K562 (cell line): ENCODE data around the gene VRK3. TPM values are rescaled to one million over a fixed set of nuclear protein-coding genes. Genes with fewer than 3 reads are reported as not detected.

Source experiments
- BMI1 ChIP-seq: fragments of 150-350 bp; IDR thresholded peaks from 2 replicates; pipeline ENCODE4 v1.6.1; 2014; ENCODE audit warnings: low read length
- CHD1 ChIP-seq: fragments of 200-600 bp; sonication (generic); IDR thresholded peaks from one replicate; pipeline ENCODE4 v1.6.1; 2012; ENCODE audit warnings: mild to moderate bottlenecking, moderate library complexity, low read length, inconsistent platforms
- ESRRA ChIP-seq: fragments of 450-650 bp; IDR thresholded peaks from 2 replicates; pipeline ENCODE4 v1.6.1; 2014; ENCODE audit warnings: low read depth, mild to moderate bottlenecking, moderate library complexity, borderline replicate concordance
- MGA ChIP-seq: fragments of 450-650 bp; IDR thresholded peaks from 2 replicates; pipeline ENCODE4 v1.6.1; 2016; ENCODE audit warnings: mild to moderate bottlenecking, moderate library complexity
- NFIC ChIP-seq: fragments of 450-650 bp; IDR thresholded peaks from 2 replicates; pipeline ENCODE4 v1.6.1; 2017; ENCODE audit warnings: mild to moderate bottlenecking, inconsistent platforms
- PCBP1 ChIP-seq: fragments of 200-400 bp; formaldehyde crosslinking; IDR thresholded peaks from 2 replicates; pipeline ENCODE4 v1.6.1; 2018; ENCODE audit warnings: mild to moderate bottlenecking, low read depth, low read length; ENCODE audit not compliant: poor library complexity, severe bottlenecking
- PREB ChIP-seq: sonication (generic); formaldehyde crosslinking; IDR thresholded peaks from 2 replicates; pipeline ENCODE4 v1.8.1; 2023; ENCODE audit warnings: mild to moderate bottlenecking, missing genetic modification reagents
- SIN3A ChIP-seq, 2 experiments: fragments of 150-350 bp in 1 of 2; IDR thresholded peaks; 2 replicates each; pipeline ENCODE4 v1.6.1; 2011 to 2016; ENCODE audit warnings: borderline replicate concordance in 2 of 2, low read depth in 2 of 2, low read length in 2 of 2, mild to moderate bottlenecking in 2 of 2, moderate library complexity in 2 of 2; ENCODE audit not compliant: control insufficient read depth in 1 of 2
- TGIF2 ChIP-seq: sonication (generic); formaldehyde crosslinking; IDR thresholded peaks from 2 replicates; pipeline ENCODE4 v1.8.1; 2022; ENCODE audit warnings: mild to moderate bottlenecking, missing genetic modification reagents, moderate library complexity
- ZNF146 ChIP-seq: IDR thresholded peaks from one replicate; pipeline ENCODE4 v1.6.1; 2018; ENCODE audit warnings: missing compliant biosample characterization; ENCODE audit not compliant: unreplicated experiment
- polyA plus RNA-seq, 8 experiments: library from polyadenylated mRNA; depleted of rRNA in 4 of 8; stranded (reverse) in 5 of 8; unstranded in 3 of 8; fragments of >200 nt; fragmentation: Nextera tagmentation in 2 of 8; fragmentation: Illumina TruSeq in 1 of 8; extraction: Ambion mirVana in 2 of 8; extraction: Trizol in 1 of 8; gene quantifications; 2 replicates each; pipeline versions ENCODE4 v1.2.1 to v1.2.3, GENCODE V29; 2011 to 2014; ENCODE audit warnings: inconsistent platforms in 1 of 8, missing spikeins in 1 of 8
- total RNA-seq, 7 experiments: library from RNA; depleted of rRNA in 6 of 7; stranded (reverse); fragments of >200 nt in 6 of 7; fragmentation: Illumina TruSeq in 2 of 7; extraction: Trizol in 2 of 7; gene quantifications; 2 replicates each; pipeline versions ENCODE4 v1.2.1 to v1.2.3, GENCODE V29; 2011 to 2021; ENCODE audit warnings: low replicate concordance in 1 of 7

VRK3 gene
- total and polyA plus RNA-seq, 9 of the 15 experiments (the other 6 are each of a cell fraction or from before 2014, with no cell fraction given): 25.6 to 94.3 (median 42.9) TPM

- TF ChIP-seq PREB (CRISPR knock-in tag) (no peak), ZNF146 (CRISPR knock-in tag) (no peak), PCBP1 (no peak), BMI1 (no peak), MGA (no peak), TGIF2 (CRISPR knock-in tag) (no peak), NFIC (no peak), SIN3A (IDR thresholded peaks at IDR 0.05; ENCODE audit: borderline replicate concordance in 2 of 2, control insufficient read depth in 1 of 2, low read depth in 2 of 2, low read length in 2 of 2) (no peak), ESRRA (no peak), CHD1 (no peak)
Measured at GRCh38 chr19:49986354-49986753, 38.8 kb downstream of the VRK3 start (continued).
